ENCODE results near the gene GNAS-AS1. TPM values are rescaled to one million over a fixed set of nuclear protein-coding genes. Genes with fewer than 3 reads are reported as not detected.

GNAS-AS1 gene
- total and polyA plus RNA-seq, 12 donors: 0.09 to 1.00 (median 0.24) TPM; not detected in 5

DNA sequence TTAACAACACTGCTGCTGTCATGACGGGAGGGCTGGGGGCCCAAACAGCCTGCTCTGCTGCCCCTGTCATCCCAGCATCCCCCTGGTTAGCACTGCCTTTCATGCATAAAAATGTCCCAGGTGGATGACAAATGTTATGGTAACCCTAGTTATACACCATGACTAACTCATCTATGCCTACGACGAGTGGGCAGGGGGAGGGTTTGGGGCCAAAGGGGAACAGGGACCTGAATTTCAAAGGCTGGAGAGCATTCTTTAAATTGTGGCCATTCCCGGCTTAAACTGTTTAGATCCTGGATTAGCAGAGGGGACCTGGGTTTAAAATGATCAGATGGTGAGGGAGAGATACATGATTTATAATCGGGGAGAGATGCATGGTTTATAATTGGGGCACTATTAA is 24.4 kb downstream of the GNAS-AS1 start:
- DNase-seq: no peak
- H3K36me3 ChIP-seq (replicated peaks in 1 of 2): no peaks in the 10 kb centered on the region
- H3K27ac ChIP-seq: no peak overlapping the region
- H3K9me3 ChIP-seq (replicated peaks in 1 of 3): no peaks in the 10 kb centered on the region
- whole genome bisulfite sequencing, 4 donors: 85 to 94% (median 87%) methylated on average over 5 of the region's 5 CpGs
- H3K4me1 ChIP-seq (replicated peaks in 1 of 2): no peaks in the 10 kb centered on the region
- no peak overlapping the region for H3K4me3 ChIP-seq
- intact Hi-C loops (cut with DNase I): no loop called here
- TF ChIP-seq POLR2A (IDR thresholded peaks at IDR 0.05): no peak
- TF ChIP-seq, protein P1, sequence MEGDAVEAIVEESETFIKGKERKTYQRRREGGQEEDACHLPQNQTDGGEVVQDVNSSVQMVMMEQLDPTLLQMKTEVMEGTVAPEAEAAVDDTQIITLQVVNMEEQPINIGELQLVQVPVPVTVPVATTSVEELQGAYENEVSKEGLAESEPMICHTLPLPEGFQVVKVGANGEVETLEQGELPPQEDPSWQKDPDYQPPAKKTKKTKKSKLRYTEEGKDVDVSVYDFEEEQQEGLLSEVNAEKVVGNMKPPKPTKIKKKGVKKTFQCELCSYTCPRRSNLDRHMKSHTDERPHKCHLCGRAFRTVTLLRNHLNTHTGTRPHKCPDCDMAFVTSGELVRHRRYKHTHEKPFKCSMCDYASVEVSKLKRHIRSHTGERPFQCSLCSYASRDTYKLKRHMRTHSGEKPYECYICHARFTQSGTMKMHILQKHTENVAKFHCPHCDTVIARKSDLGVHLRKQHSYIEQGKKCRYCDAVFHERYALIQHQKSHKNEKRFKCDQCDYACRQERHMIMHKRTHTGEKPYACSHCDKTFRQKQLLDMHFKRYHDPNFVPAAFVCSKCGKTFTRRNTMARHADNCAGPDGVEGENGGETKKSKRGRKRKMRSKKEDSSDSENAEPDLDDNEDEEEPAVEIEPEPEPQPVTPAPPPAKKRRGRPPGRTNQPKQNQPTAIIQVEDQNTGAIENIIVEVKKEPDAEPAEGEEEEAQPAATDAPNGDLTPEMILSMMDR (IDR thresholded peaks at IDR 0.05): no peak
- no peaks in the 10 kb centered on the region for H3K27me3 ChIP-seq

- DNase-seq: no peak
- Histone ChIP-seq H3K36me3 (replicated peaks in 1 of 2) (no peaks in the 10 kb centered on the region), H3K4me3 (no peak overlapping the region), H3K27me3 (no peaks in the 10 kb centered on the region), H3K4me1 (replicated peaks in 1 of 2) (no peaks in the 10 kb centered on the region), H3K27ac (no peak overlapping the region), H3K9me3 (replicated peaks in 1 of 3) (no peaks in the 10 kb centered on the region)
- WGBS, 4 donors: 89 to 94% (median 90%) methylated on average over 6 of the region's 6 CpGs
- intact Hi-C loops (cut with DNase I): no loop called here
- TF ChIP-seq, protein P1 (IDR thresholded peaks at IDR 0.05): no peak
- TF ChIP-seq POLR2A (IDR thresholded peaks at IDR 0.05): no peak
Observed at GRCh38 chr20:58825450-58825849, 25.3 kb downstream of the GNAS-AS1 start.

- no peak overlapping the region for H3K27ac ChIP-seq
- intact Hi-C loops (cut with DNase I): no loop called here
- WGBS, 4 donors: 89 to 93% (median 91%) methylated on average over 8 of the region's 8 CpGs
Observed at GRCh38 chr20:58824843-58825242, 25.9 kb downstream of the GNAS-AS1 start.

DNA sequence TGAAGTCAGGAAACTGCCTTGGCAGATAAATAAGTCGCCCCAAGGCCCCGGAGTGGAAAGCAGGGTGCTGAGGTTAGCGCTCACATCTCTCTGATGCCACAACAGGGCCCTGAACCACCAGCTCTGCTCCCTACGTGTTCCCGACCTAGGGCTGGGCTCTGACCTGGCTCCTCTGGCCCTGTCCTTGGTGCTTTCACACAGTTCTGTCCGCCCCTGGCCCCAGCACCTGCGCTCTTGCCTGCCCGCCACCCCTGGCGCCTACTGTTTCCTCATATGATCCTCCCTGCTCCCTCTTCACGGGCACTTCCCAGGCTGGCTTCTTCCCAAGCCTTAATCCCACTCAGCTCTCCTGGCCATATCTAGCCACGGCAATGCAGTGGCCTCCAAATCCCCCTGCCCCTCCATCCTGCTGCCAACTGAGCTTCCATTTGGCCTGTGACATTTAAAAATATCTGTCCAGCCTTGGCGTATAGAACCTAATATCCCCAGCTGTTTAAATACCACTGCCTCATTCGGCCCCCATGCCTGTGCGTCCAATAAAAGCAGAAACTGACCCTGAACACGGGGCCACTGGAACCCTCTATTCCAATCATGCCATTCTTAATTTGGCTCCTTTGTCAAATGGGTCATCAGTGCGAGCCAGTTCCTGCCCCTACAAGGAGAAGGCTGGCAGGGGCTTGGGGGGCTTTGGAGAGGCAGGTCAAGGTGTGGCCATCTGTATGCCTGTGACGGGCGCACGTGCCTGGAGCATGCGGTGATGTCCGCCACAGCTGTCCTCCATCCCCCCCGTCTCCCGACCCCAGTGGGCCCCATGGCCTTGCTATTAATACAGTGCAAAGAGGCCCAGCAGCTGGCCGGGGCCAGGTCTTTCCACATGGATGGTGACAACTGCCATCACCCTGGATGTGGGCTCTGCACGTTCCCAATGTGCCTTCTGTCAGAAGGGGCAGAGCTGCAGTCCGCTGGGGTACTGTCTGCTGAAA is 27.7 kb downstream of the GNAS-AS1 start:
- Histone ChIP-seq H3K27me3 (no peaks in the 10 kb centered on the region), H3K27ac (no peak overlapping the region), H3K36me3 (replicated peaks in 1 of 2) (no peaks in the 10 kb centered on the region), H3K9me3 (replicated peaks in 1 of 3) (no peaks in the 10 kb centered on the region), H3K4me3 (no peak overlapping the region), H3K4me1 (replicated peaks in 1 of 2) (no peaks in the 10 kb centered on the region)
- no peak for DNase-seq
- WGBS, 4 donors: 90 to 96% (median 91%) methylated on average over 18 to 26 of the region's 26 CpGs
- intact Hi-C loops (cut with DNase I): no loop called here
- TF ChIP-seq, protein P1 (IDR thresholded peaks at IDR 0.05): no peak
- no peak for TF ChIP-seq POLR2A (IDR thresholded peaks at IDR 0.05)

More at GRCh38 chr20:58824843-58825242, 25.9 kb downstream of the GNAS-AS1 start:
- Histone ChIP-seq H3K4me3 (no peak overlapping the region), H3K4me1 (replicated peaks in 1 of 2) (no peaks in the 10 kb centered on the region), H3K9me3 (replicated peaks in 1 of 3) (no peaks in the 10 kb centered on the region), H3K36me3 (replicated peaks in 1 of 2) (no peaks in the 10 kb centered on the region), H3K27me3 (no peaks in the 10 kb centered on the region)
- TF ChIP-seq, protein P1 (IDR thresholded peaks at IDR 0.05): no peak
- TF ChIP-seq POLR2A (IDR thresholded peaks at IDR 0.05): no peak
- no peak for DNase-seq

All from adrenal gland (tissue), 12 donors.